Ectodermal cell (in vitro differentiated cells): ENCODE data around the gene RBM20.

Experiments
- H3K27ac ChIP-seq: 2 replicates; pipeline ENCODE4 v1.7.0; 2013; ENCODE audit warnings: mild to moderate bottlenecking, low read depth, low read length; ENCODE audit not compliant: insufficient read depth, poor library complexity, severe bottlenecking
- H3K27me3 ChIP-seq: 2 replicates; pipeline ENCODE4 v1.7.0; 2013; ENCODE audit warnings: mild to moderate bottlenecking, low read length; ENCODE audit not compliant: insufficient read depth, control insufficient read depth, poor library complexity, severe bottlenecking
- H3K36me3 ChIP-seq: one replicate; pipeline ENCODE4 v1.7.0; 2013; ENCODE audit warnings: low read length; ENCODE audit not compliant: control insufficient read depth, insufficient read depth
- H3K4me1 ChIP-seq: one replicate; pipeline ENCODE4 v1.7.0; 2013; ENCODE audit warnings: low read length; ENCODE audit not compliant: control insufficient read depth, insufficient read depth
- H3K4me3 ChIP-seq: 2 replicates; pipeline ENCODE4 v1.7.0; 2013; ENCODE audit warnings: low read depth, low read length, control low read depth; ENCODE audit not compliant: insufficient read depth
- H3K9me3 ChIP-seq: 2 replicates; pipeline ENCODE4 v1.7.0; 2013; ENCODE audit warnings: mild to moderate bottlenecking, low read length, moderate library complexity; ENCODE audit not compliant: control insufficient read depth
- WGBS, 2 experiments: methylation state at CpG; one replicate each; pipeline ENCODE4 v1.1.7; 2013; ENCODE audit warnings: missing lambda C conversion rate in 2 of 2; 5-methylcytosine and 5-hydroxymethylcytosine counted together

RBM20 gene

GRCh38 chr10:110859206-110859972 is 215.3 kb downstream of the RBM20 start:
- 91% methylated on average over 6 of the region's 6 CpGs for WGBS, 2 experiments
- peaks cover 2% of the 10 kb centered on the region for H3K4me1 ChIP-seq

GRCh38 chr10:110859973-110860376 is 215.8 kb downstream of the RBM20 start:
- Histone ChIP-seq H3K27ac (no peak overlapping the region), H3K36me3 (no peaks in the 10 kb centered on the region), H3K4me3 (no peak overlapping the region), H3K9me3 (no peaks in the 10 kb centered on the region), H3K4me1 (peaks cover 8% of the 10 kb centered on the region), H3K27me3 (peaks cover 10% of the 10 kb centered on the region)
- WGBS, 2 experiments = 86% methylated on average over 1 of the region's 1 CpG

More at GRCh38 chr10:110859206-110859972, 215.3 kb downstream of the RBM20 start:
- H3K27me3 ChIP-seq = peaks cover 10% of the 10 kb centered on the region
- H3K36me3 ChIP-seq = no peaks in the 10 kb centered on the region
- H3K4me3 ChIP-seq = no peak overlapping the region
- H3K9me3 ChIP-seq = no peaks in the 10 kb centered on the region
- no peak overlapping the region for H3K27ac ChIP-seq

- Histone ChIP-seq H3K27ac (no peak overlapping the region), H3K4me1 (peaks cover 16% of the 10 kb centered on the region)
Measured at GRCh38 chr10:110860576-110861241, 216.6 kb downstream of the RBM20 start.

GRCh38 chr10:110861476-110861875 is 217.3 kb downstream of the RBM20 start:
- Histone ChIP-seq H3K27ac (no peak overlapping the region), H3K4me3 (no peak overlapping the region), H3K9me3 (no peaks in the 10 kb centered on the region), H3K36me3 (no peaks in the 10 kb centered on the region), H3K4me1 (peaks cover 20% of the 10 kb centered on the region), H3K27me3 (peaks cover 10% of the 10 kb centered on the region)
- 100% methylated on average over 1 of the region's 2 CpGs for WGBS, 2 experiments

More at GRCh38 chr10:110860576-110861241, 216.6 kb downstream of the RBM20 start:
- H3K4me3 ChIP-seq = no peak overlapping the region
- no peaks in the 10 kb centered on the region for H3K36me3 ChIP-seq
- WGBS, 2 experiments = 91 to 93% methylated on average over 7 of the region's 7 CpGs
- peaks cover 10% of the 10 kb centered on the region for H3K27me3 ChIP-seq
- no peaks in the 10 kb centered on the region for H3K9me3 ChIP-seq

- H3K9me3 ChIP-seq = no peaks in the 10 kb centered on the region
- no peaks in the 10 kb centered on the region for H3K36me3 ChIP-seq
- no peak overlapping the region for H3K27ac ChIP-seq
- H3K27me3 ChIP-seq = peaks cover 10% of the 10 kb centered on the region
- WGBS, 2 experiments = 93% methylated on average over 6 of the region's 6 CpGs
- no peak overlapping the region for H3K4me3 ChIP-seq
- peaks cover 20% of the 10 kb centered on the region for H3K4me1 ChIP-seq
Measured at GRCh38 chr10:110861930-110862649, 218.0 kb downstream of the RBM20 start.

GRCh38 chr10:110862961-110863360 is 218.8 kb downstream of the RBM20 start:
- no peak overlapping the region for H3K4me3 ChIP-seq
- peaks cover 20% of the 10 kb centered on the region for H3K4me1 ChIP-seq
- no peaks in the 10 kb centered on the region for H3K9me3 ChIP-seq
- H3K36me3 ChIP-seq = no peaks in the 10 kb centered on the region
- 92 to 93% methylated on average over 6 of the region's 6 CpGs for WGBS, 2 experiments
- H3K27ac ChIP-seq = no peak overlapping the region
- H3K27me3 ChIP-seq = peaks cover 10% of the 10 kb centered on the region

GRCh38 chr10:110863361-110863760 is 219.2 kb downstream of the RBM20 start:
- peaks cover 20% of the 10 kb centered on the region for H3K4me1 ChIP-seq
- H3K27me3 ChIP-seq = peaks cover 10% of the 10 kb centered on the region
- H3K9me3 ChIP-seq = no peaks in the 10 kb centered on the region
- no peak overlapping the region for H3K4me3 ChIP-seq
- H3K27ac ChIP-seq = no peak overlapping the region
- H3K36me3 ChIP-seq = no peaks in the 10 kb centered on the region

GRCh38 chr10:110863956-110864355 is 219.8 kb downstream of the RBM20 start:
- peaks cover 20% of the 10 kb centered on the region for H3K4me1 ChIP-seq
- H3K36me3 ChIP-seq = no peaks in the 10 kb centered on the region
- H3K27ac ChIP-seq = no peak overlapping the region

GRCh38 chr10:110864662-110865140 is 220.6 kb downstream of the RBM20 start:
- H3K4me1 ChIP-seq = peaks cover 20% of the 10 kb centered on the region
- H3K27me3 ChIP-seq = peaks cover 10% of the 10 kb centered on the region
- no peak overlapping the region for H3K27ac ChIP-seq
- H3K36me3 ChIP-seq = no peaks in the 10 kb centered on the region
- H3K9me3 ChIP-seq = no peaks in the 10 kb centered on the region
- 45 to 60% methylated on average over 6 of the region's 6 CpGs for WGBS, 2 experiments
- H3K4me3 ChIP-seq = no peak overlapping the region

More at GRCh38 chr10:110863956-110864355, 219.8 kb downstream of the RBM20 start:
- 93 to 96% methylated on average over 2 of the region's 2 CpGs for WGBS, 2 experiments
- Histone ChIP-seq H3K9me3 (no peaks in the 10 kb centered on the region), H3K27me3 (peaks cover 10% of the 10 kb centered on the region), H3K4me3 (no peak overlapping the region)
